Activated naive CD8-positive, alpha-beta T cell treated with anti-CD3 and anti-CD28 coated beads for 36 hours (primary cell): ENCODE results near the gene GLIS1. TPM values are rescaled to one million over a fixed set of nuclear protein-coding genes. Genes with fewer than 3 reads are reported as not detected.

ENCODE experiments used
- DNase-seq: peaks from one replicate; pipeline ENCODE4 v3.0.0; 2021
- H3K27ac Mint-ChIP-seq: one replicate; pipeline ENCODE4 v1.8.0; 2022; ENCODE audit warnings: mild to moderate bottlenecking, moderate library complexity, mixed read lengths
- H3K27me3 Mint-ChIP-seq: one replicate; pipeline ENCODE4 v1.8.0; 2022; ENCODE audit warnings: mild to moderate bottlenecking, mixed read lengths
- H3K36me3 Mint-ChIP-seq: one replicate; pipeline ENCODE4 v1.8.0; 2021; ENCODE audit warnings: mild to moderate bottlenecking, mixed read lengths
- H3K4me1 Mint-ChIP-seq: one replicate; pipeline ENCODE4 v1.8.0; 2021; ENCODE audit warnings: mixed read lengths
- H3K4me3 Mint-ChIP-seq: one replicate; pipeline ENCODE4 v1.8.0; 2022; ENCODE audit warnings: mild to moderate bottlenecking, moderate library complexity, mixed read lengths
- H3K9me3 Mint-ChIP-seq: one replicate; pipeline ENCODE4 v1.8.0; 2022; ENCODE audit warnings: mixed read lengths
- total RNA-seq, 2 experiments: library from RNA; stranded (reverse); gene quantifications; one replicate each; pipeline ENCODE4 v1.2.3, GENCODE V29; 2021

Gene GLIS1
- total RNA-seq, 2 experiments from 2014 or later = 0.10 TPM; not detected in 1

DNA sequence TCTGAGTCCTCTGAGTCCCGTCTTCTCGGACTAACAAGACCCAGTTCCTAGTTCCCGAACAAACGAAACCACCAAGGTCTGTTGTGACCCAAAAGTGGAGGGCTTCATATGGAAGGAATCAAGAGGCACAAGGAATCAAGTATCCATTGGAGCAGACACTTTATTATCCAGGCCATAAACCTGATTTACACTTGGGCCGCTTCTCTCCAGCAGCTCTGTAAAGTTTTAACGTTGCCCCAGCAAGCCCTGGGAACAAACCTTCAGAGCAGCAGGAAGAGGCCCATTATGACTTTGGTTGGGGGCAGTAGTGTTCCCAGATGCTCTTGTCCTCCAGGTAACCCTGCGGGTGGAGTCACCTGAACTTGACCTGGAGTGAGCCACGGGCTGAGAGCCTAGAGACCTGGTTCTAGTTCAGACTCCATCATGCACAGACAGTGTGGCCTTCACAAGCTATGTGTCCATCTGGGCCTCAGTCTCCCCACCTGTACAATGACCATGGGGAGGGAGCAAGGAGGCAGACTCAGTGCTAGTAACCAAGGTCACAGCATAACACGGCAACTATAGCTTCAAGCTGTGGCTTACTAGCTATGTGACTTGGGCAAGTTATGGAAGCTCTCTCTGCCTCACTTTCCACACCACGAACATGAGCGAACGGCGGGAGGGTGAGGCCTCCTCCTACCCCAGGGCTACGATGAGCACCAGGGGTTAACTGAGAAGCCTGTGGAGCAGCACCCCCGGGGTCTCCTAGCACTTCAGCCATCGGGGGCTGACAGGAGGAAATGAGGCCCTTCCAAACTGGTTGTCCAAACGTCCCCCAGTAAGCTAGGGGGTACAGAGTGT, 95.7 kb downstream of the GLIS1 start:
- Mint-ChIP-seq H3K36me3 (no peaks in the 10 kb centered on the region), H3K4me3 (no peak overlapping the region), H3K9me3 (no peaks in the 10 kb centered on the region), H3K27me3 (peaks cover 4% of the 10 kb centered on the region), H3K27ac (no peak overlapping the region), H3K4me1 (no peaks in the 10 kb centered on the region)
- no peak for DNase-seq

- no peaks in the 10 kb centered on the region for H3K4me1 Mint-ChIP-seq
- H3K27ac Mint-ChIP-seq = no peak overlapping the region
- H3K9me3 Mint-ChIP-seq = no peaks in the 10 kb centered on the region
These were observed 96.4 kb downstream of the GLIS1 start for GRCh38 chr1:53642607-53643006.

DNA sequence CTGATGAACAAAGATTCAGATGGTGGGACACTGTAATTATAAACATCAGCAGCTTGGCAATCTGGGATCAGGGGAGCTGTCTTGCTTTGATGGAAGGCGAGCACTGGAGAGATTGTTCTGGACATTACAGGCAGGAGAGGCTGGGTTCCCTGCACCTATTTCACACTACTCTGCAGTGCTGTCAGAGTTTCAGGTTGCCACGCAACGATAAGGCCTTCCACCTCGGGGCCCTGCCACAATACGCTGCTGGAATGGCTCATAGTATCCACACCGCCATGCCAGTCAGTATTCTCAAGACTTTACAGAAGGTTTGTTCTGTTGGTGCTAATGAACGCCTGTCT, 96.8 kb downstream of the GLIS1 start:
- no peak overlapping the region for H3K4me3 Mint-ChIP-seq
- no peaks in the 10 kb centered on the region for H3K36me3 Mint-ChIP-seq
- no peaks in the 10 kb centered on the region for H3K9me3 Mint-ChIP-seq
- H3K27me3 Mint-ChIP-seq = peaks cover 4% of the 10 kb centered on the region
- H3K27ac Mint-ChIP-seq = no peak overlapping the region
- no peak for DNase-seq
- H3K4me1 Mint-ChIP-seq = no peaks in the 10 kb centered on the region

More at GRCh38 chr1:53642607-53643006, 96.4 kb downstream of the GLIS1 start:
- DNase-seq = no peak
- H3K36me3 Mint-ChIP-seq = no peaks in the 10 kb centered on the region
- H3K27me3 Mint-ChIP-seq = peaks cover 4% of the 10 kb centered on the region
- no peak overlapping the region for H3K4me3 Mint-ChIP-seq

GRCh38 chr1:53641481-53642214, 97.3 kb downstream of the GLIS1 start:
- Mint-ChIP-seq H3K4me1 (no peaks in the 10 kb centered on the region), H3K9me3 (no peaks in the 10 kb centered on the region), H3K27me3 (peaks cover 3% of the 10 kb centered on the region), H3K36me3 (no peaks in the 10 kb centered on the region), H3K4me3 (no peak overlapping the region), H3K27ac (no peak overlapping the region)
- no peak for DNase-seq

DNA sequence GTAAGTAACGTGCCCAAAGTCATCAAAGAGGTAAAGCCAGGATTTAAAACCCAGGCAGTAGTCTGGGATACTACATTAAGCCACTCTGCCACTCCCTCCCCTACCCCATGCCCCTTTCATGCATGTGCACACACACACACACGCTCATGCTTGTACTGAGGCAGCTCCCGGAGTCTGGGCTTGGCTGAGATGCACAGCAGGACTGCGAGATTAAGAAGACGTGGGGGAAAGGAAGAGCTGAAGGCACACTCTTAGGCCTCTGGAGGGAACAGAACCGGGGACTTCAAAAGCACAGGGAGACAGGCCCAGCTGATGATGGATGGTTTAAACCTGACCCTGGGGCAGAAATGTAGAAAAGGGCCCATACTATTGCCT, 98.3 kb downstream of the GLIS1 start:
- Mint-ChIP-seq H3K27ac (no peak overlapping the region), H3K9me3 (no peaks in the 10 kb centered on the region), H3K36me3 (no peaks in the 10 kb centered on the region), H3K4me3 (no peak overlapping the region), H3K27me3 (no peaks in the 10 kb centered on the region), H3K4me1 (no peaks in the 10 kb centered on the region)
- no peak for DNase-seq

GRCh38 chr1:53639996-53640700, 98.8 kb downstream of the GLIS1 start:
- Mint-ChIP-seq H3K4me3 (no peak overlapping the region), H3K36me3 (no peaks in the 10 kb centered on the region), H3K9me3 (no peaks in the 10 kb centered on the region), H3K27ac (no peak overlapping the region), H3K27me3 (no peaks in the 10 kb centered on the region), H3K4me1 (no peaks in the 10 kb centered on the region)
- DNase-seq = no peak

GRCh38 chr1:53639251-53639763, 99.7 kb downstream of the GLIS1 start:
- H3K27me3 Mint-ChIP-seq = no peaks in the 10 kb centered on the region

GRCh38 chr1:53638360-53639035, 100.5 kb downstream of the GLIS1 start:
- DNase-seq = no peak
- Mint-ChIP-seq H3K27ac (no peak overlapping the region), H3K9me3 (no peaks in the 10 kb centered on the region), H3K36me3 (no peaks in the 10 kb centered on the region), H3K4me1 (no peaks in the 10 kb centered on the region), H3K27me3 (no peaks in the 10 kb centered on the region), H3K4me3 (no peak overlapping the region)

More at GRCh38 chr1:53639251-53639763, 99.7 kb downstream of the GLIS1 start:
- Mint-ChIP-seq H3K4me1 (no peaks in the 10 kb centered on the region), H3K9me3 (no peaks in the 10 kb centered on the region), H3K36me3 (no peaks in the 10 kb centered on the region), H3K27ac (no peak overlapping the region), H3K4me3 (no peak overlapping the region)
- peak; percentile 8 for DNase-seq

DNA sequence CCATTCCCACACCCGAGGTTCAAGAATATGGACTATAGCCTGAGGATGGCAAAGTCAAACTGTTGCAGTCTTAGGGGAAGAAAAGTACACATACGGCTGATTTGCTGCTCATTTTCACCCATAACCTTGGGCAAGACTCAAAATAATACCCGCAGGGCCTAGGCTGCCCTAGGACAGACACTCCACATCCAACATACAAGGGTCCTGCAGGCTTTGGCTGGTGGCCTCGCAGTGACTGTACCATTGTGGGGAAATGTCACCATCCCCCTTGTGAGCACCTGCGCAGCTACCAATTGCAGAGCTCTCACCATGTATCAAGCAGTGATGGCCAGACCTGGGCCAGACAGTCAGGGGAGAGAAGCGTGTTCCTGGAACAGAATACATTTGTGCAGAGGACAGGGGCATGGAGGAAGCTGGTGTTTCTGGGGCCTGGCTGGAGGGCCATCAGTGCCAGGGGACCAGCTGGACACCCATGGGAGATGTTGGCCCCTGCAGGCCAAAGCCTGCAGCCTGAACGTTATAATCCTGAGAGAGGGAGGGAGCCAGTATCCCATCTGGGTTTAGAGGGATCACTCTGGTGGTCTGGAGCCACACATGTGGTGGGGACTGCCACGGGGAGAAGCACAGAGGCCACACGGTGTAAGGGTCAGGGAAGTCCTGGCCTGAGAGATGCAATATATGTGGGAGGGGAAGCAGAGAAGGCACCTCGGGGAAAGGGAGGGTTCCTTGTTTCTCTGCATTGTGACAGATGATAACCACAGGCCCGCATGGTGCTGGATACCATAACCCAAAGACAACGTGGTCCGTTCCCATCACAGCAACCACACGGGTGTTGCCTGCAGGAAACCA, 101.2 kb downstream of the GLIS1 start:
- Mint-ChIP-seq H3K9me3 (no peaks in the 10 kb centered on the region), H3K4me3 (no peak overlapping the region), H3K4me1 (no peaks in the 10 kb centered on the region), H3K36me3 (no peaks in the 10 kb centered on the region), H3K27ac (no peak overlapping the region), H3K27me3 (no peaks in the 10 kb centered on the region)
- no peak for DNase-seq

DNA sequence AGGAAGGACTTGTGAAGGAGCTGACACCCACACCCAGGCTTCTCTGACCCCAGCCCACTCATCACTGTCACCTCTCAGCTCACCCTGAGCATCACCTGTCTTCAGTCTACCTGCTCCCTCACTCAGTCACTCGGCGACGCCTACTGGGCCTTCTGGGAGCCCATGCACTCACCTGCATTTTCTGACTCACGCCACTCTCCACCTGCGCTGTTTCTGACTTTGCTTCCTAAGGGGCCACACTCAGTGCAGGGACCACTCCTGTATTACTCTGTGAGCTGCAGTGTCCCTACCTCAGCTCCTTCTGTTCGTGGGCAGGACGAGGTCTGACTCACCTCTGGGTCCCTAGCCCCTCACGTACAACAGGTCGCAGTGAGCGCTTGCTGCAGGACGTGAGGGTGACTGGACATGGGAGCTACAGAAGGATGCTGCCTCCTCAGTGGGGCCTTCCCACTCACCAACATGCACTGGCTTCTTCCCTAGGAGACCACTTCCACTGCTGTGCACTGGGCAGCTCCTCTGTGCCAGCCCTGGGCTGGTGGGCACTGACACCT, 102.3 kb downstream of the GLIS1 start:
- H3K36me3 Mint-ChIP-seq = no peaks in the 10 kb centered on the region
- no peak for DNase-seq
- no peaks in the 10 kb centered on the region for H3K27me3 Mint-ChIP-seq
- H3K9me3 Mint-ChIP-seq = no peaks in the 10 kb centered on the region
- no peaks in the 10 kb centered on the region for H3K4me1 Mint-ChIP-seq
- H3K4me3 Mint-ChIP-seq = no peak overlapping the region
- H3K27ac Mint-ChIP-seq = no peak overlapping the region

- Mint-ChIP-seq H3K27ac (no peak overlapping the region), H3K4me1 (no peaks in the 10 kb centered on the region), H3K36me3 (no peaks in the 10 kb centered on the region), H3K9me3 (no peaks in the 10 kb centered on the region), H3K4me3 (no peak overlapping the region), H3K27me3 (no peaks in the 10 kb centered on the region)
- DNase-seq = no peak
These were observed 104.4 kb downstream of the GLIS1 start for GRCh38 chr1:53634571-53634979.

DNA sequence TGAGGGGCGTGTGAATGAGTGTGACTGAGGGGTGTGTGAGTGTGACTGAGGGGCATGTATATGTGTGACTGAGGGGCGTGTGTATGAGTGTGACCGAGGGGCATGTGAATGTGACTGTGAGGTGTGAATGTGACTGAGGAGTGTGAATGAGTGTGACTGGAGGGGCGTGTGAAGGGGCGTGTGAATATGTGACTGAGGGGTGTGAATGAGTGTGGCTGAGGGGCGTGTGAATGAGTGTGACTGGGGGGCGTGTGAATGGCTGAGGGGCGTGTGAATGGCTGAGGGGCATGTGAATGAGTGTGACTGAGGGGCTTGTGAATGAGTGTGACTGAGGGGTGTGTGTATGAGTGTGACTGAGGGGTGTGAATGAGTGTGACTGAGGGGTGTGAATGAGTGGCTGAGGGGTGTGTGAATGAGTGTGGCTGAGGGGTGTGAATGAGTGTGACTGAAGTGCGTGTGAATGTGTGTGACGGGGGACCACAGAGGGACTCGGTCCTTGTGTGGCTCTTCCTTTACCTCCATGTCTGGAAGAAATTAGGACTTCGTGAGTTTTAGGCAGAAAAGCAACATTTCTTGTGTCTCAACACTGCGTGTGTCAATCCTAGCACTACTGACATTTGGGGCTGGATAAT, 105.8 kb downstream of the GLIS1 start:
- Mint-ChIP-seq H3K9me3 (no peaks in the 10 kb centered on the region), H3K4me3 (no peak overlapping the region), H3K27ac (no peak overlapping the region), H3K27me3 (no peaks in the 10 kb centered on the region), H3K4me1 (no peaks in the 10 kb centered on the region), H3K36me3 (no peaks in the 10 kb centered on the region)
- DNase-seq = no peak

- H3K9me3 Mint-ChIP-seq = no peaks in the 10 kb centered on the region
- H3K36me3 Mint-ChIP-seq = no peaks in the 10 kb centered on the region
- DNase-seq = no peak
These were observed 107.2 kb downstream of the GLIS1 start for GRCh38 chr1:53631622-53632310.

More at GRCh38 chr1:53631622-53632310, 107.2 kb downstream of the GLIS1 start:
- no peaks in the 10 kb centered on the region for H3K27me3 Mint-ChIP-seq
- H3K4me3 Mint-ChIP-seq = no peak overlapping the region
- no peaks in the 10 kb centered on the region for H3K4me1 Mint-ChIP-seq
- no peak overlapping the region for H3K27ac Mint-ChIP-seq
